Measurements from ENCODE around the gene TMBIM1. TPM values are rescaled to one million over a fixed set of nuclear protein-coding genes. Genes with fewer than 3 reads are reported as not detected.
A peak's percentile ranks its signal among the peaks of the same experiment; 100 is the strongest.

The TMBIM1 gene
- total and polyA plus RNA-seq, 9 of the 15 experiments (the other 6 are each of a cell fraction or from before 2014, with no cell fraction given) = 14.2 to 105 (median 47.0) TPM

DNA sequence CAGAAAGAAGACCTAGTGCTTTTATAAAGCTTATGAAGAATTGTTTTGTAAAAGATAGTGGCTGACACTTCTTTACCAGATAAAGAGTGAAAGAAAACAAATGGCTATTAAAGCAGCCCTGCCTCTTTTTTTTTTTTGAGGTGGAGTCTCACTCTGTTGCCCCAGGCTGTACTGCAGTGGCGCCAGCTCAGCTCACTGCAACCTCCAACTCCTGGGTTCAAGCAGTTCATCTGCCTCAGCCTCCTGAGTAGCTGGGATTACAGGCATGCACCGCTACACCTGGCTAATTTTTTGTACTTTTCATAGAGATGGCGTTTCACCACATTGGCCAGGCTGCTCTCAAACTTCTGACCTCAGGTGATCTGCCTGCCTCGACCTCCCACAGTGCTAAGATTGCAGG lies 62.5 kb downstream of the TMBIM1 start:
- Histone ChIP-seq H3K9me1 (ENCODE audit: control insufficient read depth, insufficient read depth, low read length) (no peaks in the 10 kb centered on the region), H3K36me3 (ENCODE audit: control insufficient read depth, insufficient read depth, low read length) (peaks cover 73% of the 10 kb centered on the region), H3K9me3 (replicated peaks; ENCODE audit: control insufficient read depth, insufficient read depth, low read depth, low read length) (no peaks in the 10 kb centered on the region), H3K4me3 (no peak overlapping the region), H2AFZ (ENCODE audit: low read depth, low read length) (no peak overlapping the region), H3K27me3 (ENCODE audit: control insufficient read depth in 2 of 2, insufficient read depth in 2 of 2, low read length in 2 of 2) (no peaks in the 10 kb centered on the region), H3K4me1 (replicated peaks in 1 of 2; ENCODE audit: control insufficient read depth in 2 of 2, insufficient read depth in 2 of 2, low read length in 2 of 2) (no peaks in the 10 kb centered on the region; a peak in 1 of 5 replicates), H4K20me1 (replicated peaks; ENCODE audit: control insufficient read depth, insufficient read depth, low read length) (no peaks in the 10 kb centered on the region), H3K27ac (ENCODE audit: extremely low read depth, low read depth, low read length) (peak overlapping the region; percentile 7; the same call in 1 of the 3 replicates), H3K9ac (ENCODE audit: insufficient read depth in 1 of 2, low read depth in 2 of 2, low read length in 2 of 2) (no peak overlapping the region), H3K79me2 (ENCODE audit: control insufficient read depth, insufficient read depth, low read length) (no peaks in the 10 kb centered on the region), H3K4me2 (ENCODE audit: insufficient read depth, low read length) (no peak overlapping the region)
- FAIRE-seq (no peak), DNase-seq (ENCODE audit: extremely low read depth in 1 of 4, low spot score in 3 of 4) (no peak), ATAC-seq (no peak)
- POLR2A ChIA-PET = interaction anchor here (0.6 to 1.3 kb wide), 2 partner anchors 14 to 876 kb away, joined by 3 read pairs; no protein-coding TSS in a partner anchor
- BruUV-seq (replicated peaks) = no TSS peak
- in situ Hi-C loops (cut with MboI) (no loop called here), intact Hi-C loops (cut with micrococcal nuclease) (no loop called here)
- TF ChIP-seq, protein P1, sequence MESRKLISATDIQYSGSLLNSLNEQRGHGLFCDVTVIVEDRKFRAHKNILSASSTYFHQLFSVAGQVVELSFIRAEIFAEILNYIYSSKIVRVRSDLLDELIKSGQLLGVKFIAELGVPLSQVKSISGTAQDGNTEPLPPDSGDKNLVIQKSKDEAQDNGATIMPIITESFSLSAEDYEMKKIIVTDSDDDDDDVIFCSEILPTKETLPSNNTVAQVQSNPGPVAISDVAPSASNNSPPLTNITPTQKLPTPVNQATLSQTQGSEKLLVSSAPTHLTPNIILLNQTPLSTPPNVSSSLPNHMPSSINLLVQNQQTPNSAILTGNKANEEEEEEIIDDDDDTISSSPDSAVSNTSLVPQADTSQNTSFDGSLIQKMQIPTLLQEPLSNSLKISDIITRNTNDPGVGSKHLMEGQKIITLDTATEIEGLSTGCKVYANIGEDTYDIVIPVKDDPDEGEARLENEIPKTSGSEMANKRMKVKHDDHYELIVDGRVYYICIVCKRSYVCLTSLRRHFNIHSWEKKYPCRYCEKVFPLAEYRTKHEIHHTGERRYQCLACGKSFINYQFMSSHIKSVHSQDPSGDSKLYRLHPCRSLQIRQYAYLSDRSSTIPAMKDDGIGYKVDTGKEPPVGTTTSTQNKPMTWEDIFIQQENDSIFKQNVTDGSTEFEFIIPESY (CRISPR knock-in tag; IDR thresholded peaks at IDR 0.05) = peak; percentile 61; the same call in 1 of the 2 replicates
- TF ChIP-seq SREBF1 (IDR thresholded peaks at IDR 0.05; ENCODE audit: borderline replicate concordance, low read depth, low read length) = no peak
- CTCF ChIA-PET (ENCODE audit: low intra/inter-chr PET ratio) = interaction anchor here (0.6 kb wide), 1 partner anchor 1927 kb away, joined by 3 read pairs; no protein-coding TSS in a partner anchor
- WGBS (ENCODE audit: insufficient coverage, low coverage, missing lambda C conversion rate) = 90% methylated on average over 2 of the region's 4 CpGs

DNA sequence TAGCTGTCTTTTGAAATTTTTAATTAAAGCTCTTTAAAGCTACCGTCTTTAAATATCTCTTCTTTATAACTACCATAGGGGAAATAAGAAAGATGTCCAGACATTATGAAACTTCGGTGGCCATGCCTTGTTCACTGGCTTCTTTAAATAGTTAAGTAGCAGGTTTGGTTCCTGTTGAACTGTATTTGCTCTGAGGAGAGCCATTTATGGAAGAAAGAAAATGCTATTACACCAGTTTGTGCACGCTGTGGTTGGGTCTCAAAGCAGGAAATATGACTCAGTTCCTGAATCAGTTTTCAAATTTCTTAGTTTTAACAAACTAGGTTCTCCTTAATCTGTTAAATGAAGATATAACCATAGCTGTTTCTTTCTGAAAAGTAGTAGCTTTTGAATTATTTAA lies 63.1 kb downstream of the TMBIM1 start:
- no peaks in the 10 kb centered on the region for H3K9me1 ChIP-seq (ENCODE audit: control insufficient read depth, insufficient read depth, low read length)
- no peak for DNase-seq (ENCODE audit: extremely low read depth in 1 of 4, low spot score in 3 of 4)
- H3K36me3 ChIP-seq (ENCODE audit: control insufficient read depth, insufficient read depth, low read length) = peaks cover 73% of the 10 kb centered on the region
- H3K27ac ChIP-seq (ENCODE audit: extremely low read depth, low read depth, low read length) = peak overlapping the region; percentile 7; the same call in 1 of the 3 replicates
- H3K79me2 ChIP-seq (ENCODE audit: control insufficient read depth, insufficient read depth, low read length) = no peaks in the 10 kb centered on the region
- no peak overlapping the region for H3K4me2 ChIP-seq (ENCODE audit: insufficient read depth, low read length)
- no peaks in the 10 kb centered on the region for H3K9me3 ChIP-seq (replicated peaks; ENCODE audit: control insufficient read depth, insufficient read depth, low read depth, low read length)
- H3K4me3 ChIP-seq = no peak overlapping the region
- intact Hi-C loops (cut with micrococcal nuclease) (no loop called here), in situ Hi-C loops (cut with MboI) (no loop called here)
- no peak overlapping the region for H3K9ac ChIP-seq (ENCODE audit: insufficient read depth in 1 of 2, low read depth in 2 of 2, low read length in 2 of 2)
- 53% methylated on average over 3 of the region's 3 CpGs for WGBS (ENCODE audit: insufficient coverage, low coverage, missing lambda C conversion rate)
- no peak overlapping the region for H2AFZ ChIP-seq (ENCODE audit: low read depth, low read length)
- H3K27me3 ChIP-seq (ENCODE audit: control insufficient read depth in 2 of 2, insufficient read depth in 2 of 2, low read length in 2 of 2) = no peaks in the 10 kb centered on the region
- BruUV-seq (replicated peaks) = no TSS peak
- no peak for ATAC-seq
- H4K20me1 ChIP-seq (replicated peaks; ENCODE audit: control insufficient read depth, insufficient read depth, low read length) = no peaks in the 10 kb centered on the region
- ChIA-PET POLR2A (interaction anchor here (0.6 to 1.5 kb wide), 4 partner anchors 15 to 877 kb away, joined by 3 read pairs; partner anchors contain the start of gene PNKD), CTCF (ENCODE audit: low intra/inter-chr PET ratio) (interaction anchor here (0.6 kb wide), 1 partner anchor 1927 kb away, joined by 3 read pairs; no protein-coding TSS in a partner anchor)
- no peak for FAIRE-seq
- no peaks in the 10 kb centered on the region; a peak in 1 of 5 replicates for H3K4me1 ChIP-seq (replicated peaks in 1 of 2; ENCODE audit: control insufficient read depth in 2 of 2, insufficient read depth in 2 of 2, low read length in 2 of 2)
- no peak for TF ChIP-seq LARP7 (IDR thresholded peaks at IDR 0.05)
- TF ChIP-seq FOXK1 (CRISPR knock-in tag; IDR thresholded peaks at IDR 0.05; ENCODE audit: borderline replicate concordance) = no peak
- TF ChIP-seq TAF1 (IDR thresholded peaks at IDR 0.05; ENCODE audit: control insufficient read depth, extremely low read depth, insufficient read depth, low read length, severe bottlenecking) = no peak
- peak; percentile 52; the same call in 1 of the 2 replicates for TF ChIP-seq ZNF175 (CRISPR knock-in tag; IDR thresholded peaks at IDR 0.05; ENCODE audit: low read depth)
- TF ChIP-seq FOSL1 (tag; conservative IDR thresholded peaks at IDR 0.05) = peak; percentile 65
- no peak for TF ChIP-seq ZBTB7A (IDR thresholded peaks at IDR 0.05; ENCODE audit: borderline replicate concordance, control insufficient read depth, low read depth, low read length)
- TF ChIP-seq RFX1 (IDR thresholded peaks at IDR 0.05) = no peak
- TF ChIP-seq RAD21 (CRISPR knock-in tag; conservative IDR thresholded peaks at IDR 0.05 in 1 of 2, IDR thresholded peaks at IDR 0.05 in 1 of 2) = no peak
- TF ChIP-seq ZC3H4 (CRISPR knock-in tag; IDR thresholded peaks at IDR 0.05; ENCODE audit: borderline replicate concordance) = no peak
- no peak for TF ChIP-seq HNRNPLL (IDR thresholded peaks at IDR 0.05; ENCODE audit: low read depth, low read length, poor library complexity, severe bottlenecking)
